GM19025 (cell line): Measurements from ENCODE around the gene CDH23.

Source experiments
- ATAC-seq: cut with Tn5 transposase; IDR thresholded peaks from one replicate; pipeline ENCODE4 v1.9.1; 2021; ENCODE audit warnings: mild to moderate bottlenecking, low read depth, moderate library complexity; ENCODE audit not compliant: unreplicated experiment

Gene CDH23

DNA sequence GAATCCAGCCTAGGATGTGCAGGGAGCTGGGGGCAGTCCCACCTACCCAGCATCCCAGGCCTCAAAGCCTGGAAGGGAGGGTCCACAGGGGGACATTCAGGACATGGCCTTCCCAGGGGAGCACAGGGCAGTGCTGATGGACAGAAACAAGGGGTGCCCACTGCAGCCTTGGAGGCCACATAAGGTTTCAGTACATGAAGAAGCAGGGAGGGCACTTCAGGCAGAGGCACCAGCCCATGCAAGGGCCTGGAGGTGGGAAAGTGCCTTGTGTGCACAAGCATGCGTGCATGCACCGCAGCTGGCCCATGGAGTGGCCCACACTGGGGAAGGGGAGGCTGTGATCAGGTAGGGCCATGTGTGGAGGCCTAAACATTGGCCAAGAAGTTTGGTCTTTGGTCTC, 313.8 kb downstream of the CDH23 start:
- ATAC-seq: no peak

DNA sequence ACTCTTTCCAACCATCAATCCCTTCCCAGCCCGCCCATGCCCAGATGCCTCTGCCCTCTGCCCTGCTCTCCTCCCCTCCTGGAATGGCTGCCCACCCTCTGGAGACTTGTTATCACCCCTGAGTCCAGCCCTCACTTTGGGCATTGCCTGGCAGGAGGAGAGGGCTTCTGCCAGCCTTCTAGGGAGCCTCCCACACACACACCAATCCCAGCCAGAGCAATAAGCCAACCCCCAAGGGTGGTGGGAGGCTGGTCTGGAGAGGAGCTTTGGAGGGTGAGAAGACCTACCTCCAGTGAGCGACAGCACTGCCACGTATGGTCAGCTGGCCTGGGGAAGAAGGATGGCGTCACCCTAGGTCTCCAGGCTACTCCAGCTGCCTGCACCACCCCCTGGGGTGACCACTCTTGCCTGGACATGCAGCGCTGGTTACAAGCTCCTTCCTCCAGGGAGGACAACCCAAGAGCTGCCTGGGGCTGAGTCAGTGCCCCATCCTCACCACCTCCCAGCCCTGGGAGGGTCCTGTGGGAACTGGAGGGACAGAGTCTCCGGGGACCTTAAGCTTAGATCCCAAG, 314.4 kb downstream of the CDH23 start:
- ATAC-seq: no peak

DNA sequence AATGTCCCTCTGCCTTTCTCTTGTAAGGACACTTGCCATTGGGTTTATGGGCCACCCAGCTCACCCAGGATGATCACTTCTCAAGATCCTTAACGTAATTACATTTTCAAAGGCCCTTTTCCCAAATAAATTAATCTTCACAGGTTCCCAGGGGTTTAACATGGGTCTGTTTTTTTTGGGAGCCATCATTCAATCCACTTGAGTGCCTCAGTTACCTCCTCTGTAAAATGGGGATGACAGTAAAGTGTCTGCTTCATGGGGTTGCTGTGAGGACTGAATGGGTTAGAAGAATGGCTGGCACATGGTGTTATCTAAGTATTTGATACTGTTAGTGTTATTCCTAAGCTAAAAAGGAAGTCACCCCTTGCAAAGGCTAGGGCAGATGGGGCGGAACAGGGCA, 315.4 kb downstream of the CDH23 start:
- ATAC-seq: no peak

DNA sequence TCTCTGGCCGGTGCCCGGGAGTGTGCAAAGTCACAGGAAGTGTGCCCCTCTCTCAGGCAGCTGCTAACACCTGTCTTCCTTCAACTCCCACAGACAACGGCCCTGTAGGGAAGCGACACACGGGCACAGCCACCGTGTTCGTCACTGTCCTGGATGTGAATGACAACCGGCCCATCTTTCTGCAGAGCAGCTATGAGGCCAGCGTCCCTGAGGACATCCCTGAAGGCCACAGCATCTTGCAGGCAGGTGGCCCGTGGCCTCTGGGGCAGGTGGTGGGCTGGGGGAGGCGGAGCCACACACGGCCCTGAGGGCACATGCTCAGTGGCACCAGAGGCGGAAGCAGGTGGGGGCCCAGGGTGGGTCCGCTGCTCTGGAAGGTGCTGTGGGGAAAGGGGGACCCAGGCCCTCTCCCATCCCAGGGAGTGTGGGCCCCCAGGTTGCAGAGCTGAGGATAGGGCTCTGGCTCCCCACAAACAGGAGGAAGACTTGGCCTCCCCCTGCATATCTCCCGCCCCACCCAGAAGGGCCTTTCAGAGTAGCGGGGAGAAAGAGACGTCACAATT, 315.9 kb downstream of the CDH23 start:
- no peak for ATAC-seq

DNA sequence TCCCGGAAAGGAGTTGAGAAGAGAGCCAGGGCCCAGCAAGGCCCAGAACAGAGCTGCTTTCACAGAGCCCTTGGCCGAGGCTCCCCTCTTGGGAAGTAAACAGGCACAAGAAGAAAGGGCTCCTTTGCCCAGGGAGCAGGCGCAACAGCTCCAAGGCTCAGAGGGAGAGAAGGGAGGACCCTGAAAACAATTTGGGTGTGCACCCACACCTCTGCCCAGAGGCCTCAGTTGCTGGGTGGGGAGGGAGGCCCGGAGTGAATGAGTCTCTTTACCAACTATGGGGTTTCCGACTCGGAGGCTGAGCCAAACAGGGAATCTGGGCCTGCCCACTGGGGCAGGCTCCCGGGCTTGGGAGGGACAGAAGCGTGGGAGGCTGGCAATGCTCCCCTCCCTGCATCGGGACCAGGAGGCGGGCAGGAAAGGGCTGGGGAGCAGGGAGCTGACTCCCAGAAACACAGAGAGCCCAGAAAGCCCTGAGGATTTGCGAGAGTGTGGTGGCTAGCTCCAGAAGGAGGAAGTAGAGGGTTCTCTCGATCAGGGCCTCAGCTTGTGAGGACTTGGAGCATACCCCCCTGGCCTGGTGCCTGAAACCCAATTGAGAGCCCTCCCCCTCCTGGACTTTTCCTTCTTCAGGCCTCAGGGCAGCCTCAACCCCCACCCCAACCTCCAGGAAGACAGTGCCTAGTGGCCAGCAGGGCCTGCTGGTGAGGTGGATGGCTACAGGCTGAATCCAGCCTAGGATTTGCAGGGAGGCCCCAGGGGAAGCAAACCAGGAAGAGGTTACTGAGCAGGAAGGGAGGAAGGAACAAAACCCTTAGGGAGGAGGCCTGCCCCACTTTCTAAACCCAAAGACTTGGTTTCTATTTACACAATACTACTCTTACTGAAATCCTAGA, 316.7 kb downstream of the CDH23 start:
- ATAC-seq: no peak

DNA sequence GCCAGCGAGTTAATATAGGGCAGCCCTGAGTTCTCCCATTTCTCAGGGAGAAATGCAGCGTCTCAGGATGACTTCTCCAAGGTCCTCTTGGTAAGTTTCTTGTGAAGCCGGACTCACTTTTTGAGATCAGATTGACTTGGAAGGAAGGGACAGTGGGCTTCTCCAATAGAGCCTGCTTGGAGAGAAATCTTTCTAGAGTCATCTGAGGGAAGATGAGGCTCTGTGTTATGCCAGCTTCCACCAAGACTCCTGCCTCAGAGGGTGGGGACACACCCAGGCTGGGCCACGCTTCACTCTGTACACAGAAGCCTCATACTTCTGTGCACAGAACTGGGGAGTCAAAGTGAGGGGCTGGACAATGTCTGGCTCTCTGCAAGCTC, 317.3 kb downstream of the CDH23 start:
- ATAC-seq: no peak

DNA sequence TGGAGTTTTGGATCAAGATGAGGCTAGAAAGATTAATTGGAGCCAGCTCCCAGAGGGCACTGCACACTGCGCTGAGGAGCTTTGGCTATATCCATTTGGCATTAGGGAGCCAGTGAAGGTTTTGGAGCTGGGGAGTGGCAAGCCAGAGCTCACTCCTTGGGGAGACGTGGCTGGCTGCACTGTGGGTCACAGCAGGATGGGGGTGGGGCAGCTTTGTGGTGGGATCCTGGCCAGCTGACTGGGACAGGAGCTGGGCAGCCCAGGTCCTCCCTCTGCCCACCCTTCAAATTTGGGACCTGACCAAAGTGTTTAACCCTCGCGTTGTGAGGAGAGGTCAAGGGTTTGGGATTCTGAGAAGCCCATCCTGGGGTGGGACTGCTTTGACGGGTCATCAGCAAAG, 317.9 kb downstream of the CDH23 start:
- ATAC-seq: no peak

DNA sequence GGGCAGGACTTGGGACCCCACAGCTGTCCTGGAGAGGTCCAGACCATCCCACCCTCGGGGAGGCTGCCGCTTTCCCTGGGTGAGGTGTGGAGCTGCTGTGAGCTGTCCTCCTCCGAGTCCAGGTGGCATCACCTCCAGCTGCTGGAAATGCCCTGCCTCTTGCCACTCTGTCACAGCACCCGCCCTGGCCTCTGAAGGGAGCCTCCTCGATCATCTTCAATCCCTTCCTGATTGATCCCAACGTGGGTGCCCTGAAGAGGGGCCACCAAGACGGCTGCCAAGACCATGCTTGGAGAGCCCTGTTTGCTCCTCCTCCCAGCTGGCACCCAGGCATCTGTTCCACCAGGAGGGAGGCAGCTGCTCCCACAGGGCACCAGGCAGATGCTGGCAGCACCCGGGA, 318.3 kb downstream of the CDH23 start:
- no peak for ATAC-seq

DNA sequence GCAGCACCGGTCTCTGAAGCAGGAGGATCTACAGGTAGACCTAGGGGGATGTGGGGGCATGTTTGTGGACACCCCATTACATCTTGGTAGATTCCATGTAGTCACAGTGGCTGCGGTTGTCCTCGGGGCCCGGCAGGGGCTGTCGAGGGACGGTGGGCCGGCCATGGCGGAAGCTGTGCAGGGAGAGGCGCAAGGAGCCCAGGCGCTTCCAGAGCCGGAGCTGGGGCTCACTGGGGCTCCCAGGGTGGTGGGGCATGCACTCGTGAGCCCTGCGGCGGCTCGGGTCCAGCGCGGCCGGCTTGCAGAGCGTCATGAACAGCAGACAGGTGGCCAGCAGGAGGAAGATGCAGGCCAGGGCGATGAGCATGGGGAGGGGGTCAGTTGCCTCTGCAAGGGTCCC, 319.1 kb downstream of the CDH23 start:
- ATAC-seq: no peak

DNA sequence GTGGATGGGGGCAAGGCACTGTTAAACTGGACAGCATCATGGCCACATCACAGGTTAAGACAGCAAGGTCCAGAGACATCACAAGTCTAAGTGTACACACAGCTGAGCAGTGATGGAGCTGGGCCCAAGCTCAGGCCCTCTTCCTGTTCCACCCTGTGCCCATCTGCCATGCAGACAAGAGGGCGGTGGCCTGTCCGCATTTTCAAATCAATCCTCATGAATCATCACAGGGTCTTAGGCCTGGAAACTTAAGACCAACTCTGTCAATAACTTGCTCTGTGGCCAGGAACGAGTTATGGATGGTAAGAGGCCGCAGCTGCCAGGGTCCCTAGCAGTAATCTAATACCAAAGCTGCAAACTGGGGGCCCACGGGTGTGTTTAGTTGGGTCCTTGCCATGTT, 319.7 kb downstream of the CDH23 start:
- no peak for ATAC-seq

DNA sequence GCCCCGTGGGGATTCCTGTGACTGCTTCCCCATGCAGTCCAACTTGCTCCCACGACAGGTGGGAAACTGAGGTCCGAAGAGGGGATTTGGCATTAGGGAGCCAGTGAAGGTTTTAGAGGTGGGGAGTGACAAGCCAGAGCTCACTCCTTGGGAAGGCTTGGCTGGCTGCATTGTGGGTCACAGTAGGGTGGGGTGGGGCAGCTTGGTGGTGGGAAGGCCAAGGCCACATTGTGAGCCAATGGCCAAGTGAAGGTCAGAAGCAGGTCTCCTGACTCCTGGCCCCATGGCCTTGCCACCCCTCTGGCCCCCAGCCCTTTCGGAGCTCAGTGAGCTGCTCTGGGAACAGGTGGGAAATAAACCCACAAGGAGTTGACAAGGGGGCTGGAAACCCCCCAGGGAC, 320.3 kb downstream of the CDH23 start:
- no peak for ATAC-seq

DNA sequence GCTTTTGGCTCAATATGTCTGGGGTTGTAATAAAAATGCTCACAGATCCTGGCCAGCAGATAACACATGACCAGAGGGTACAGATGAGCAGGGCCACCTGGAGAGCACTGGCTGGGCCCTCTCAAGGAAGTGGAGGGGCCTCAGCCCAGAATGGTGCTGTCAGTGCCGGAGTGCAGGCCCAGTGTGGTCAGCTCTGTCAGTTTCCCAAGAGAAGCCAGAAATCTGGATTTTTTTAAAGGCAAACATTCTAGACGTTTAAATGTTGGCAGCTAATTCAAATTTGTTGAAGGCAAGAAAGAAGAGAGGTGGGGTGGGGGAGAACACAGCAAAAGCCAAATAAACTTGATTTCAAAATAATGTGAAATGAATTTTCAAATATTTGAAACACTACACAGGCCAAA, 320.8 kb downstream of the CDH23 start:
- ATAC-seq: no peak

DNA sequence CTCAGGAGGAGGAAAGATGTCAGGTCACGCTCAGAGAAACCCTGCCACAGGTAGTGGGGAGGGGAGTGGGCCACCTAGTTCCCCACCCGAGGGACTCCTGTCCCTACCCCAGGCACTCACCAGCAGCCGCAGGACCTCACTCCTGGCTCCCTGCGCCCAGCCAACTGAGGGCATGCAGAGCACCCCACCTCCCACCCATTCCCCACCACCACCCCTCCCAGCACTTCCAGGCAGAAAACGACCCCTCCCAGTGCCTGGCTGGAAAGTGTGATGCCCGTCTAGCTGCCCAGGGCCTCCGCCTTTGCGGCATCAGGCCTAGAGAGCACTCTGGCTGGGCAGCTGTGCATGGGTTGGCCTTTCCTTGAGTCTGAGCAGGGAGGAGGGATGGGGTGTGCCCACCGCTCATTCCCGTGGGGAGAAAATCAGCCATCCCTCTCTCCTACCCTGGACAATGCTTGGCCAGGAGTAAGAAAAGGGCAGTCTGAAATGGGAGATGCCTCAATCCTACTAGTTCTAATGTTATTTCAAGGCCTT, 321.5 kb downstream of the CDH23 start:
- no peak for ATAC-seq

DNA sequence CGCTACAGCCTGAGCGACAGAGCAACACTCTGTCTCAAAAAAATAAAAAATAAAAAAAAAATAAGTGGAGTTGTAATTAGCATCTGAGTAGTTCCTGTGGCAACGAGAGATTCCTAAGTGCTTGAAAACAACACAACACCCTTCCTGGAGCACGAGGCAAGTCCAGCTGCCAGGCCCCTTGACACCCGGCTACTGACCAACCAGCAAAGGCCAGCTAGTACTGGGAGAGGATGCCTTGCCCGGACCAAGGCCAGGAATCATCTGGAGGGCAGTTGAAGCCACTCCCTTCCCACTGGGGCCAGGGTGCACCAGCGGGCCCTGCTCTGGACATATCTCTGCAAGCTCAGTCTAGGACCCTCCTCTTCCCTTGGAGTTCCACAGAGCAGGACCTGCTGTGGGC, 322.3 kb downstream of the CDH23 start:
- ATAC-seq: no peak

DNA sequence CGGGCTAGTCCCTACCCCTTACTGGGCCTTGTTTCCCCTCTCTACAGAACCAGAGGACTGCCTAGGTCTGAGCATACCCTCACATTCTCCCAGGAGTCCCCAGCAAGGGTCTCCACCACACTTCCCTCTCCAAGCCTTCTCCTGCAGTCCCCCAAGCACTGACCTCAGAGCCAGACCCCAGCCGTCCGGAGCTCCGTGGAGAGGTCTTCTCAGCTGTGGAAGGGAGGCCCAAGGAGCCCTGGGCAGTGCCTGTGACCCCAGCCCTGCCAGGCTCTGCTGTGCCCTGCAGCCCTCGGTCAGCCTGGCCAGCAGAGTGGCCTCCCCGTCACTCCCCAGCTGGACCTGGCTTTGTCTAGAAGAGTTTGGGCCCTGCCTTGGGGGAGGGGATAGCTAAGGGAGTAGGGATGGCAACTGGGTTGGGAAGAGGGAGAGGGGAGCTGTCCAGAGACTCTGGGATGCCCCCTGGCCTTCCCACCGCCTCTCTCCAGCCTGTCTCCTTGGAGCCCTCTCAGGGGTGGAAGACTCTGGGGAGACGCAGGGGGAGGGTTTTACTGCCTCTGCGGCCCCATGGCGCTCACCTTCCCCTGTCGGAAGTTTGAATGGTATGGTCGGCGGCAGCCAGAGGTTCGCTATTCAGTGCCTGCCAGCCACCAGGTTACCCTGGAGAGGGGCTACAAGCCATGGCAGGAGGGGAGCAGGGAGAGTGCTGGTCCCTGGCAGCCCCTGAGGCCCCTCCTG, 322.9 kb downstream of the CDH23 start, which contains the start of gene C10orf105:
Gene C10orf105, minus strand, starts transcription at position 315 of the 738 bp plus-strand sequence. CDS start 3,441 bp downstream, outside the sequence.
- ATAC-seq: no peak

DNA sequence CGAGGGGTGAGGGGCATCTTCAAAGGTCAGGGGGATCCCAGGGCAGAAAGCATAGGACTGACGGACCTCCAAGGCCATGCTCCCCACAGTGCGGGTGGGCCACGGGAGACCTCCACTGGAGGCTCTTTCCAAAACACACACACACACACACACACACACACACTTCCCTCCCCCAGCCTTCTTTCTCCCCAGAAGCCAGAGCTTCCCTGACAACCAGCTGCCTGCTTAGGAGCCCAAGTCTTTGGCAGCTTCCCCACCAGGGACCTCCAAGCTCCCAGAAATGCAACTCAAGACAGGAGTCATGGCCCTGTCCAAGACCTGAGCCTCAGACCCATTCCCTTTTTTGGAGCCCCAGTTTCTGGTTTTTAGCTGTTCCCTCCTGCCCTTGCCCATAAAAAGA, 323.6 kb downstream of the CDH23 start:
- ATAC-seq: no peak

DNA sequence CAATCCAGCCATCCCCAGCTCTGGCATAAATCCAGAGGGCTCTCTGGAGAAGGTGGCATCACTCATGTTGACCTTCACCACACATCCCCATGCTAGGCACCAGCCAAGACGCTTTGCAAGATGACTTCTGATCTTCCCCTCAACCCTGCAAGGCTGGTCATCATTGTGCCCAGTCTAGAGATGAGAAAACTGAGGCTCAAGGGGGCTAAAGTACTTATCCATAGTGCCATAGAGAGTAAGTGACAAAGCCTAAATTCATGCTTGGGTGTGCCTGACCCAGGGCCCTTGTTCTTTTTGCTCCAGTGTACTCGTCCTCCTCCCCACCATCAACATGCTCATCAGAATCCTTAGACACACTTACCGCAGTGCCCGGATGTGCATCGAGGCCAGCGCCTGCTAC, 324.6 kb downstream of the CDH23 start:
- ATAC-seq: no peak

DNA sequence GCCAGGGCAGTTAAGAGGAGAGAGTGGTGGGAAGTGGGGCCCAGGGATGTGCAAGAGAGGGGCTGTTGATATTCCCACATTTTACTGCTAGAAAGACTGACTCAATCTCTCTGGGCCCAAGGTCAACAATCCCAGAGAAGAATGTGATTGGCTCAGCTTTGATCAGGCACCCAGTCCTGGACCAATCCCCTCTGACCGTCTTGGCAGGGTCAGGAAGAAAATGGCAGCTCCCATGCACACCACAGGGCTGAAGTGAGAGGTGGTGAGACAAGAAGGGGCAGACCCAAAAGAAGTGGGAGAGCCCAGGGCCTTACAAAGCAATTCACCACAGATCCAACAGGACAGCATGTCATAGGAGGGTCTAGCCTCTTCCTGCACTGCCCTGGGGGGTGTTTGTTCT, 326.1 kb downstream of the CDH23 start:
- ATAC-seq: no peak

DNA sequence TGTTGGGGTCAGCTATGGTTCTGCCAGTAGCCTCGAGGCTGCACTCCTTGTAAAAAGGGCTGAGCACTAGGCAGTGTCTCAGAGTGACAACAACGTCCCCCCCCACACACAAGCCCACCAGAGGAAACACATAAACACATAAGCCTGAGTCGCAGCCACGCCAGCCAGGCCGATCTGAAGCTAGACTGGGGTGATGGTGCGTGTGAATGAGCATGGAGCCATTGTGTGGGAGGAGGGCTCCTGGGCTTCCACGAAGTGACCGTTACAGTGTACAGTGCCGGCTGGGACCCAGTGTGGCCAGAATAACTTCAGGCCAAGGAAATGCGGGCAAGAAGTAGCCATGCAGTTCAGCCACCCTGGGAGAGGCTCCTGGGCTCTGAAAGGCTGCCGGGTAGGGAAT, 326.6 kb downstream of the CDH23 start:
- ATAC-seq: no peak

DNA sequence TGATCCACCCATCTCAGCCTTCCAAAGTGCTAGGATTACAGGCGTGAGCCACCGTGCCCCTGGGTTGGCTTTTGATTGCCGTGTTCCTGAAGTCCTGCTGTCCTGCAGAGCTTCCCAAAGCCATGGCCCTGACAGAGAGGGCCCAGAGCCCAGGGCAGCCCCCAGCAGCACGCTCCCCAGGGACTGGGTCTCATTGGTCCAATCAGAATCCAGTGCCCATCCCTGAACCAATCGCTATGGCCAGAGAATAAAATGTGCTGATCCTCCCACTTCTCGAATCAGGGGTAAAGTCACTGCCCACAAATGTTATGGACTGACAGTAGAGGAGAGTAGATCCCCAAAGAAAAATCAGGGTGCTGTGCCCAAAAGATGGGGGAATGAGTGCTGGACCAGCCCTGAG, 327.8 kb downstream of the CDH23 start:
- no peak for ATAC-seq

DNA sequence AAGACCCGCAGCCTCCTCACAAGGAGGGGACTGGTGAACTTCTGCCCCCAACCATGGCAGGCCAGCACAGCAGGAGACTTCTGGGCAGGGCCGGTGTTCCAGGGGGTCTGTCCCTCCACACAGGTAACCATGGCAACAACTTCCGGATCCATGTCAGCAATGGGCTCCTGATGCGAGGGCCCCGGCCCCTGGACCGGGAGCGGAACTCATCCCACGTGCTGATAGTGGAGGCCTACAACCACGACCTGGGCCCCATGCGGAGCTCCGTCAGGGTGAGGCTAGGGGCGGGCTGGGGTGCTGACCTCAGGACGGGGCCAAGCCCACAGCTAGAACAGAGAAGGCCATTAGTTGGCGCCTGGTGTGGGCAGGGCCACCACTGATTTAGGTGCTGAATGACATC, 328.5 kb downstream of the CDH23 start:
- ATAC-seq: no peak
